Neural cell (in vitro differentiated cells): ENCODE data around the gene SLC8A1.

Source experiments
- EZH2 ChIP-seq: fragments of 200-600, 300-800 bp; shearing (Covaris generic), sonication (generic); IDR thresholded peaks from 2 replicates; pipeline ENCODE4 v1.6.1; 2014; ENCODE audit warnings: antibody characterized with exemption, low read length, borderline replicate concordance, mild to moderate bottlenecking; ENCODE audit not compliant: insufficient read depth, poor library complexity, severe bottlenecking
- POLR2AphosphoS5 ChIP-seq: IDR thresholded peaks from 2 replicates; pipeline ENCODE4 v1.6.1; 2012
- TF ChIP-seq, protein P1 (sequence below): fragments of 450-650 bp; IDR thresholded peaks from 2 replicates; pipeline ENCODE4 v1.5.1; 2014; ENCODE audit warnings: antibody characterized with exemption, mild to moderate bottlenecking, moderate library complexity; ENCODE audit not compliant: poor library complexity, severe bottlenecking
- TF ChIP-seq, protein P2 (sequence below): IDR thresholded peaks from 2 replicates; pipeline ENCODE4 v1.6.1; 2012; ENCODE audit warnings: borderline replicate concordance

DNA sequence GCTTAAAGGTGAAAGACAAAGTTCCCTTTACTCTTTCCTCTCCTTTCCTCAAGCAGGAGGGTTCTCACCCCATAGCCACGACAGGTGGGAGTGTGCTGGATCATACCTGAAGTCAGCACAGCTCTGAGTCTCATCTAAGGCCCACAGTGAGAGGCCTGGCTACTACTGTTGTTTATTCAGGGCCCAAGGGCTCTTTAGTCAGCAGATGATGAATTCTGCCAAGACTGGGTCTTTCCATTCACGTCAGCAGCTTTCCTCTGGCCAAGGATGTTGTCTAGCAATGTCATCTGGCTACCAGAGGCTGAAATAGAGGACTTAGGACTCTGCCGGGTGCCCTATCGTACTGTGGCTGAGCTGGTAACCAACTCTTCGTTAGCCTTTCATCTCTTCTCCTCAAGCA, 364.5 kb downstream of the SLC8A1 start:
- TF ChIP-seq, protein P1, sequence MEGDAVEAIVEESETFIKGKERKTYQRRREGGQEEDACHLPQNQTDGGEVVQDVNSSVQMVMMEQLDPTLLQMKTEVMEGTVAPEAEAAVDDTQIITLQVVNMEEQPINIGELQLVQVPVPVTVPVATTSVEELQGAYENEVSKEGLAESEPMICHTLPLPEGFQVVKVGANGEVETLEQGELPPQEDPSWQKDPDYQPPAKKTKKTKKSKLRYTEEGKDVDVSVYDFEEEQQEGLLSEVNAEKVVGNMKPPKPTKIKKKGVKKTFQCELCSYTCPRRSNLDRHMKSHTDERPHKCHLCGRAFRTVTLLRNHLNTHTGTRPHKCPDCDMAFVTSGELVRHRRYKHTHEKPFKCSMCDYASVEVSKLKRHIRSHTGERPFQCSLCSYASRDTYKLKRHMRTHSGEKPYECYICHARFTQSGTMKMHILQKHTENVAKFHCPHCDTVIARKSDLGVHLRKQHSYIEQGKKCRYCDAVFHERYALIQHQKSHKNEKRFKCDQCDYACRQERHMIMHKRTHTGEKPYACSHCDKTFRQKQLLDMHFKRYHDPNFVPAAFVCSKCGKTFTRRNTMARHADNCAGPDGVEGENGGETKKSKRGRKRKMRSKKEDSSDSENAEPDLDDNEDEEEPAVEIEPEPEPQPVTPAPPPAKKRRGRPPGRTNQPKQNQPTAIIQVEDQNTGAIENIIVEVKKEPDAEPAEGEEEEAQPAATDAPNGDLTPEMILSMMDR, result no peak
- TF ChIP-seq POLR2AphosphoS5, result no peak
- no peak for TF ChIP-seq EZH2
- TF ChIP-seq, protein P2, sequence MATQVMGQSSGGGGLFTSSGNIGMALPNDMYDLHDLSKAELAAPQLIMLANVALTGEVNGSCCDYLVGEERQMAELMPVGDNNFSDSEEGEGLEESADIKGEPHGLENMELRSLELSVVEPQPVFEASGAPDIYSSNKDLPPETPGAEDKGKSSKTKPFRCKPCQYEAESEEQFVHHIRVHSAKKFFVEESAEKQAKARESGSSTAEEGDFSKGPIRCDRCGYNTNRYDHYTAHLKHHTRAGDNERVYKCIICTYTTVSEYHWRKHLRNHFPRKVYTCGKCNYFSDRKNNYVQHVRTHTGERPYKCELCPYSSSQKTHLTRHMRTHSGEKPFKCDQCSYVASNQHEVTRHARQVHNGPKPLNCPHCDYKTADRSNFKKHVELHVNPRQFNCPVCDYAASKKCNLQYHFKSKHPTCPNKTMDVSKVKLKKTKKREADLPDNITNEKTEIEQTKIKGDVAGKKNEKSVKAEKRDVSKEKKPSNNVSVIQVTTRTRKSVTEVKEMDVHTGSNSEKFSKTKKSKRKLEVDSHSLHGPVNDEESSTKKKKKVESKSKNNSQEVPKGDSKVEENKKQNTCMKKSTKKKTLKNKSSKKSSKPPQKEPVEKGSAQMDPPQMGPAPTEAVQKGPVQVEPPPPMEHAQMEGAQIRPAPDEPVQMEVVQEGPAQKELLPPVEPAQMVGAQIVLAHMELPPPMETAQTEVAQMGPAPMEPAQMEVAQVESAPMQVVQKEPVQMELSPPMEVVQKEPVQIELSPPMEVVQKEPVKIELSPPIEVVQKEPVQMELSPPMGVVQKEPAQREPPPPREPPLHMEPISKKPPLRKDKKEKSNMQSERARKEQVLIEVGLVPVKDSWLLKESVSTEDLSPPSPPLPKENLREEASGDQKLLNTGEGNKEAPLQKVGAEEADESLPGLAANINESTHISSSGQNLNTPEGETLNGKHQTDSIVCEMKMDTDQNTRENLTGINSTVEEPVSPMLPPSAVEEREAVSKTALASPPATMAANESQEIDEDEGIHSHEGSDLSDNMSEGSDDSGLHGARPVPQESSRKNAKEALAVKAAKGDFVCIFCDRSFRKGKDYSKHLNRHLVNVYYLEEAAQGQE, result no peak
